A673 (cell line): ENCODE measurements around the gene AMBN.

ENCODE experiments used
- CTCF ChIP-seq: fragments of 300-800, 200-600 bp; sonication (generic); conservative IDR thresholded peaks from 2 replicates; pipeline ENCODE4 v1.5.1; 2017; ENCODE audit warnings: low read depth, mild to moderate bottlenecking, antibody characterized with exemption, low read length, moderate library complexity, mixed read lengths
- EZH2 ChIP-seq: fragments of 200-600 bp; sonication (generic); IDR thresholded peaks from 2 replicates; pipeline ENCODE4 v1.6.1; 2017; ENCODE audit warnings: borderline replicate concordance, low read depth, mild to moderate bottlenecking, mixed read lengths, antibody characterized with exemption, low read length; ENCODE audit not compliant: poor library complexity, severe bottlenecking

GRCh38 chr4:70619778-70620177 lies 27.7 kb downstream of the AMBN start:
- TF ChIP-seq CTCF (no peak), EZH2 (no peak)
